H1 (cell line): ENCODE results near the gene TBCE. TPM values are rescaled to one million over a fixed set of nuclear protein-coding genes. Genes with fewer than 3 reads are reported as not detected.

Source experiments
- CTCF ChIA-PET: fragments of 300-600 bp; sonication (Branson Sonifier 250); formaldehyde crosslinking; loops from one replicate; lab custom pipeline; 2021; ENCODE audit not compliant: partially characterized antibody; lab: Charles Lee
- POLR2A ChIA-PET: fragments of 300-600 bp; sonication (Branson Sonifier 250); formaldehyde crosslinking; loops from one replicate; lab custom pipeline; 2021; ENCODE audit warnings: inconsistent platforms; ENCODE audit not compliant: partially characterized antibody; lab: Charles Lee
- DNase-seq, 2 experiments: peaks; one replicate each; pipeline versions ENCODE4 v3.0.0 to v3.0.0-alpha.2; 2010 to 2022; ENCODE audit warnings: low spot score in 2 of 2, low read depth in 1 of 2, mixed read lengths in 1 of 2
- FAIRE-seq: peaks from 2 replicates; lab custom pipeline; 2011; peaks lifted over from hg19 to GRCh38; lab: Jason Lieb, UNC
- H2AFZ ChIP-seq: 2 replicates; pipeline ENCODE4 v1.8.1; 2012; ENCODE audit warnings: low read length, inconsistent platforms
- H2AK5ac ChIP-seq: 2 replicates; pipeline ENCODE4 v1.6.1; 2013; ENCODE audit warnings: low read depth, low read length
- H2BK120ac ChIP-seq: replicated peaks from 2 replicates; pipeline ENCODE3; 2013; ENCODE audit warnings: low read depth, low read length, inconsistent platforms
- H2BK12ac ChIP-seq: 2 replicates; pipeline ENCODE4 v1.6.1; 2013; ENCODE audit warnings: low read depth, low read length
- H2BK15ac ChIP-seq: 2 replicates; pipeline ENCODE4 v1.6.1; 2013; ENCODE audit warnings: low read length
- H2BK20ac ChIP-seq: 2 replicates; pipeline ENCODE4 v1.6.1; 2013; ENCODE audit warnings: low read length
- H2BK5ac ChIP-seq: 2 replicates; pipeline ENCODE4 v1.6.1; 2013; ENCODE audit warnings: low read depth, low read length
- H3K14ac ChIP-seq: 2 replicates; pipeline ENCODE4 v1.6.1; 2013; ENCODE audit warnings: inconsistent platforms; ENCODE audit not compliant: insufficient read length
- H3K18ac ChIP-seq: 2 replicates; pipeline ENCODE4 v1.6.1; 2013; ENCODE audit warnings: low read length; ENCODE audit errors: extremely low read depth
- H3K23ac ChIP-seq: 2 replicates; pipeline ENCODE4 v1.6.1; 2013; ENCODE audit warnings: inconsistent platforms; ENCODE audit not compliant: insufficient read length
- H3K23me2 ChIP-seq: 2 replicates; pipeline ENCODE4 v1.6.1; 2013; ENCODE audit warnings: low read depth, low read length
- H3K27ac ChIP-seq: 2 replicates; pipeline ENCODE4 v1.6.1; 2011; ENCODE audit warnings: low read depth, low read length, inconsistent platforms
- H3K27me3 ChIP-seq, 4 experiments: replicated peaks in 1 of 4; 1 replicate in 1 of 4; 2 replicates in 3 of 4; pipeline versions ENCODE4 v1.6.1 to v1.8.1; 2011 to 2013; ENCODE audit warnings: low read length in 3 of 4, mild to moderate bottlenecking in 3 of 4, inconsistent platforms in 2 of 4, mixed read lengths in 2 of 4, moderate library complexity in 1 of 4; ENCODE audit not compliant: control insufficient read depth in 3 of 4, insufficient read depth in 3 of 4; ENCODE audit errors: extremely low read depth in 1 of 4
- H3K36me3 ChIP-seq, 4 experiments: 2 replicates each; pipeline versions ENCODE4 v1.6.1 to v1.8.1; 2011 to 2013; ENCODE audit warnings: mild to moderate bottlenecking in 4 of 4, low read length in 3 of 4, moderate library complexity in 2 of 4, control low read depth in 1 of 4, inconsistent platforms in 1 of 4; ENCODE audit not compliant: insufficient read depth in 4 of 4, control insufficient read depth in 2 of 4
- H3K4ac ChIP-seq: replicated peaks from 2 replicates; pipeline ENCODE3; 2013; ENCODE audit warnings: low read length, low read depth, mixed read lengths, inconsistent platforms; ENCODE audit not compliant: insufficient read length
- H3K4me1 ChIP-seq, 4 experiments: replicated peaks in 1 of 4; 1 replicate in 1 of 4; 2 replicates in 3 of 4; pipeline versions ENCODE4 v1.6.1 to v1.8.1; 2011 to 2013; ENCODE audit warnings: low read length in 3 of 4, inconsistent platforms in 2 of 4, mixed read lengths in 1 of 4; ENCODE audit not compliant: insufficient read depth in 4 of 4, control insufficient read depth in 3 of 4
- H3K4me2 ChIP-seq, 2 experiments: 2 replicates each; pipeline versions ENCODE4 v1.6.1 to v1.8.1; 2011 to 2013; ENCODE audit warnings: low read depth in 2 of 2, low read length in 2 of 2, control low read depth in 1 of 2, inconsistent platforms in 1 of 2, mild to moderate bottlenecking in 1 of 2; ENCODE audit not compliant: insufficient read depth in 1 of 2
- H3K4me3 ChIP-seq, 4 experiments: fragments of 200-600, 300-600 bp in 1 of 4; sonication (generic), shearing (Covaris generic), sonication (Bioruptor Twin) in 1 of 4; 2 replicates each; pipeline versions ENCODE4 v1.5.1 to v1.8.1; 2011 to 2016; ENCODE audit warnings: low read length in 4 of 4, low read depth in 3 of 4, control low read depth in 2 of 4, inconsistent platforms in 2 of 4, mild to moderate bottlenecking in 2 of 4, mixed read lengths in 1 of 4, moderate library complexity in 1 of 4; ENCODE audit not compliant: insufficient read depth in 2 of 4; ENCODE audit errors: extremely low read depth in 1 of 4
- H3K56ac ChIP-seq: replicated peaks from 2 replicates; pipeline ENCODE3; 2013; ENCODE audit warnings: low read depth, mild to moderate bottlenecking, mixed read lengths, low read length, inconsistent platforms; ENCODE audit not compliant: insufficient read length
- H3K79me1 ChIP-seq: 2 replicates; pipeline ENCODE4 v1.6.1; 2013; ENCODE audit warnings: low read depth, low read length, control low read depth
- H3K79me2 ChIP-seq, 2 experiments: 2 replicates each; pipeline versions ENCODE4 v1.6.1 to v1.8.1; 2012 to 2013; ENCODE audit warnings: low read length in 2 of 2, mild to moderate bottlenecking in 2 of 2, inconsistent platforms in 1 of 2; ENCODE audit not compliant: insufficient read depth in 2 of 2, control insufficient read depth in 1 of 2
- H3K9ac ChIP-seq, 4 experiments: replicated peaks in 1 of 4; 1 replicate in 1 of 4; 2 replicates in 3 of 4; pipeline versions ENCODE4 v1.6.1 to v1.8.1; 2011 to 2013; ENCODE audit warnings: low read depth in 3 of 4, low read length in 3 of 4, control low read depth in 2 of 4, mild to moderate bottlenecking in 2 of 4, moderate library complexity in 2 of 4, inconsistent platforms in 1 of 4; ENCODE audit errors: extremely low read depth in 1 of 4
- H3K9me3 ChIP-seq, 2 experiments: 2 replicates each; pipeline versions ENCODE4 v1.6.1 to v1.8.1; 2012 to 2013; ENCODE audit warnings: mild to moderate bottlenecking in 2 of 2, moderate library complexity in 2 of 2, control low read depth in 1 of 2, inconsistent platforms in 1 of 2, low read depth in 1 of 2, low read length in 1 of 2, mixed read lengths in 1 of 2; ENCODE audit not compliant: insufficient read depth in 2 of 2
- H4K20me1 ChIP-seq, 2 experiments: replicated peaks in 1 of 2; 2 replicates each; pipeline versions ENCODE3 to v1.8.1; 2011 to 2013; ENCODE audit warnings: inconsistent platforms in 2 of 2, low read length in 2 of 2, mild to moderate bottlenecking in 1 of 2; ENCODE audit not compliant: insufficient read depth in 2 of 2, control insufficient read depth in 1 of 2
- H4K5ac ChIP-seq: 2 replicates; pipeline ENCODE4 v1.6.1; 2013; ENCODE audit warnings: low read length, low read depth, mixed read lengths, inconsistent platforms; ENCODE audit not compliant: insufficient read length
- H4K8ac ChIP-seq: 2 replicates; pipeline ENCODE4 v1.8.0; 2013; ENCODE audit warnings: mild to moderate bottlenecking, moderate library complexity, low read length, inconsistent platforms; ENCODE audit not compliant: insufficient read depth; ENCODE audit errors: extremely low read depth
- H4K91ac ChIP-seq: replicated peaks from 2 replicates; pipeline ENCODE3; 2013; ENCODE audit warnings: low read length, mixed read lengths, inconsistent platforms; ENCODE audit not compliant: insufficient read length
- CBX8 ChIP-seq: fragments of 300-800, 300-1000 bp; sonication (generic); IDR thresholded peaks from 2 replicates; pipeline ENCODE4 v1.7.1; 2016; ENCODE audit warnings: low read depth, low read length, borderline replicate concordance
- CHD1 ChIP-seq: IDR thresholded peaks from 2 replicates; pipeline ENCODE4 v1.6.1; 2012; ENCODE audit warnings: low read depth, low read length, improper control_type of control experiment
- CREB1 ChIP-seq: IDR thresholded peaks from 2 replicates; pipeline ENCODE4 v1.6.1; 2012; ENCODE audit warnings: inconsistent platforms
- EP300 ChIP-seq, 2 experiments: IDR thresholded peaks; 1 replicate in 1 of 2; 2 replicates in 1 of 2; pipeline ENCODE4 v1.6.1; 2011 to 2012; ENCODE audit warnings: low read depth in 2 of 2, low read length in 2 of 2, mild to moderate bottlenecking in 2 of 2, borderline replicate concordance in 1 of 2, inconsistent platforms in 1 of 2, moderate library complexity in 1 of 2
- JUND ChIP-seq: IDR thresholded peaks from 2 replicates; pipeline ENCODE4 v1.6.1; 2011; ENCODE audit warnings: mild to moderate bottlenecking, improper control_type of control experiment, low read length
- KDM1A ChIP-seq: fragments of 200-600, 300-600 bp; sonication (generic); IDR thresholded peaks from 2 replicates; pipeline ENCODE4 v1.7.1; 2016; ENCODE audit warnings: mild to moderate bottlenecking, low read length, borderline replicate concordance
- MAFK ChIP-seq: IDR thresholded peaks from 2 replicates; pipeline ENCODE4 v1.6.1; 2012; ENCODE audit warnings: low read depth, mild to moderate bottlenecking, improper control_type of control experiment, low read length
- RFX5 ChIP-seq: IDR thresholded peaks from 2 replicates; pipeline ENCODE4 v1.6.1; 2011; ENCODE audit warnings: low read depth, low read length, improper control_type of control experiment, borderline replicate concordance
- RNF2 ChIP-seq: fragments of 200-900, 300-1000 bp; sonication (generic); IDR thresholded peaks from 2 replicates; pipeline ENCODE4 v1.7.1; 2016; ENCODE audit warnings: borderline replicate concordance, low read depth, mild to moderate bottlenecking, antibody characterized with exemption, low read length; ENCODE audit not compliant: poor library complexity, severe bottlenecking; ENCODE audit errors: missing control alignments
- SAP30 ChIP-seq: fragments of 300-600 bp; sonication (generic); IDR thresholded peaks from 2 replicates; pipeline ENCODE4 v1.7.1; 2012; ENCODE audit warnings: low read length, moderate library complexity, mild to moderate bottlenecking, inconsistent platforms; ENCODE audit not compliant: insufficient read depth, insufficient replicate concordance
- SIN3A ChIP-seq, 2 experiments: IDR thresholded peaks in 1 of 2; conservative IDR thresholded peaks in 1 of 2; 2 replicates each; pipeline ENCODE4 v1.6.1; 2011 to 2012; ENCODE audit warnings: low read length in 2 of 2, improper control_type of control experiment in 1 of 2, low read depth in 1 of 2, mild to moderate bottlenecking in 1 of 2
- SUZ12 ChIP-seq: fragments of 200-600 bp; sonication (generic); IDR thresholded peaks from 2 replicates; pipeline ENCODE4 v1.6.1; 2012; ENCODE audit warnings: mild to moderate bottlenecking, inconsistent platforms, low read length, moderate library complexity, mixed read lengths
- TAF1 ChIP-seq: IDR thresholded peaks from 2 replicates; pipeline ENCODE4 v1.6.1; 2011; ENCODE audit warnings: mild to moderate bottlenecking, low read depth, low read length
- ZNF274 ChIP-seq: IDR thresholded peaks from 2 replicates; pipeline ENCODE4 v1.7.0; 2012; ENCODE audit warnings: low read length, borderline replicate concordance; ENCODE audit errors: extremely low read depth
- WGBS, 2 experiments: shearing (Covaris generic) in 1 of 2; methylation state at CpG; one replicate each; pipeline versions ENCODE4 v1.1.6 to v1.1.7; 2013 to 2015; ENCODE audit warnings: low lambda C conversion rate in 2 of 2, mixed read lengths in 2 of 2, inconsistent platforms in 1 of 2, low coverage in 1 of 2, missing lambda C conversion rate in 1 of 2; ENCODE audit not compliant: insufficient replicate concordance in 2 of 2, insufficient coverage in 1 of 2, insufficient read length in 1 of 2; ENCODE audit errors: extremely low coverage in 1 of 2, missing lambda C conversion rate in 1 of 2; 5-methylcytosine and 5-hydroxymethylcytosine counted together
- polyA plus RNA-seq, 7 experiments: library from polyadenylated mRNA; depleted of rRNA in 3 of 7; stranded (reverse) in 5 of 7; unstranded in 2 of 7; fragments of >200 nt in 5 of 7; fragments of 200-250 nt in 2 of 7; gene quantifications; 1 replicate in 5 of 7; 2 replicates in 1 of 7; 4 replicates in 1 of 7; pipeline versions ENCODE4 v1.2.1 to v1.2.3, GENCODE V29; 2011 to 2013; ENCODE audit warnings: missing spikeins in 2 of 7, mixed read lengths in 2 of 7
- total RNA-seq: library from RNA; stranded (reverse); fragmentation: NEBNext Ultra II Directional; extraction: Animal tissue kit (Norgen Biotek cat#: 25700); gene quantifications from 2 replicates; pipeline ENCODE4 v1.2.1, GENCODE V29; 2021

Gene TBCE
- total and polyA plus RNA-seq, 2 of the 8 experiments (the other 6 are each of a cell fraction or from before 2014, with no cell fraction given), result 22.7 to 42.9 TPM

DNA sequence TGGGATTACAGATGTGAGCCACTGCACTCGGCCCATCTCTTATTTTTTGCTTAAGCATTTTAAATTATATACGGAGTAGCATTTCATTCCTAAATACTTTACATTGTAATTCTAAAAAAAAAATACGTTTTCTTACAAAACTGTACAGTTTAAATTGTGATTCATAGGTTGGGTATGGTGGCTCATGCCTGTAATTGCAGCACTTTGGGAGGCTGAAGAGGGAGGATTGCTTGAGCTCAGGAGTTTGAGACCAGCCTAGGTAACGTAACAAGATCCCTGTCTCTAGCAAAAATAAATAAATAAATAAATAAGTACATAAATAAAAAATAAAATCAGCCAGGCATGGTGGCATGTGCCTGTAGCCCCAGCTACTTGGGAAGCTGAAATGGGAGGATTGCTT lies 24.6 kb downstream of the TBCE start:
- no peaks in the 10 kb centered on the region for H3K4me1 ChIP-seq
- H2AFZ ChIP-seq, result no peak overlapping the region
- no peak overlapping the region; the same call in 1 of the 2 replicates for H4K8ac ChIP-seq
- WGBS, 2 experiments, result 90% methylated on average over 4 of the region's 4 CpGs; no CpG with 5 or more reads in 1 of the 2 experiments
- H2BK12ac ChIP-seq, result no peak overlapping the region
- no peak overlapping the region; a peak in 1 of 7 replicates for H3K9ac ChIP-seq
- H3K23ac ChIP-seq, result no peak overlapping the region
- H3K9me3 ChIP-seq, result peaks cover 12 to 13% of the 10 kb centered on the region in 2 experiments
- H3K79me1 ChIP-seq, result no peaks in the 10 kb centered on the region
- no peak overlapping the region for H3K56ac ChIP-seq
- no peak overlapping the region for H2BK15ac ChIP-seq
- no peaks in the 10 kb centered on the region for H3K23me2 ChIP-seq
- H3K4me3 ChIP-seq, result no peak overlapping the region
- H3K27ac ChIP-seq, result no peak overlapping the region
- no peak overlapping the region for H3K4me2 ChIP-seq
- no peak overlapping the region for H3K18ac ChIP-seq
- H3K4ac ChIP-seq, result no peak overlapping the region
- H3K79me2 ChIP-seq, result peaks cover 0 to 25% of the 10 kb centered on the region in 2 experiments; a peak in 2 of 4 replicates
- no peak overlapping the region for H2AK5ac ChIP-seq
- ChIA-PET CTCF (interaction anchor here (0.6 to 2.4 kb wide), 4 partner anchors 13 to 930 kb away, joined by 3 to 6 read pairs (median 4); no protein-coding TSS in a partner anchor), POLR2A (no interaction called here)
- H4K91ac ChIP-seq, result no peak overlapping the region
- peaks cover 0 to 4% (median 1%) of the 10 kb centered on the region in 4 experiments; a peak in 3 of 8 replicates for H3K36me3 ChIP-seq
- H2BK120ac ChIP-seq, result no peak overlapping the region
- DNase-seq (no peak), FAIRE-seq (no peak)
- H4K20me1 ChIP-seq, result no peaks in the 10 kb centered on the region
- no peaks in the 10 kb centered on the region for H3K27me3 ChIP-seq
- H3K14ac ChIP-seq, result no peak overlapping the region
- H2BK5ac ChIP-seq, result no peak overlapping the region
- H2BK20ac ChIP-seq, result no peak overlapping the region
- H4K5ac ChIP-seq, result no peak overlapping the region
- TF ChIP-seq SAP30 (no peak), ZNF274 (no peak), CREB1 (no peak), JUND (no peak), RFX5 (no peak), CBX8 (no peak), RNF2 (no peak), MAFK (no peak), EP300 (IDR thresholded peaks at IDR 0.05; ENCODE audit: borderline replicate concordance in 1 of 2, low read depth in 2 of 2, low read length in 2 of 2) (no peak), TAF1 (no peak), SIN3A (conservative IDR thresholded peaks at IDR 0.05 in 1 of 2, IDR thresholded peaks at IDR 0.05 in 1 of 2; ENCODE audit: low read depth in 1 of 2, low read length in 2 of 2) (no peak), CHD1 (no peak), SUZ12 (no peak), KDM1A (no peak)
